HuH-7.5 (cell line): ENCODE results near the gene MX2.
"Not testable (repeated sequence)": the region's sequence is repeated elsewhere in the genome, so short reads cannot be mapped to it uniquely, and the experiment has no call there.

ENCODE experiments used
- DNase-seq: peaks from one replicate; pipeline ENCODE4 v3.0.0; 2011; ENCODE audit warnings: low spot score

MX2 gene

DNA sequence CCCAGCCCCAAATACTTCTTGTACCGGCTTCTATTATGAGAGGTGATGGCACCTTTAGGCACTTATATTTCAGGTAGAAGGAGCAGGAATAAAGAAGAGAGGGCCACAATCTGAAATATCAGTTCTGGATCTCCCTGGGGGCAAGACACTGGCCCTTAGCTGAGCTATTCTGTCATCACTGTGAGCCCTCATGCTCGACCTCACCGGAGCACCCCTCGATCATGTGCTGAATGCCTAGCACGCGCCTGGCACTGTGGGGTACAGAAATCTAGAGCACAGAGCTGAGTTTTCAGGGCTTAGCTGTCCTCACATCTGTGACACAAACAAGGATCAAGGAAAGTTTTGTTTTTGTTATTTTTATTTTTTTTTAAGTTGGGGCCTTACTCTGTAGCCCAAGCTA lies 56.6 kb downstream of the MX2 start:
- no peak for DNase-seq

DNA sequence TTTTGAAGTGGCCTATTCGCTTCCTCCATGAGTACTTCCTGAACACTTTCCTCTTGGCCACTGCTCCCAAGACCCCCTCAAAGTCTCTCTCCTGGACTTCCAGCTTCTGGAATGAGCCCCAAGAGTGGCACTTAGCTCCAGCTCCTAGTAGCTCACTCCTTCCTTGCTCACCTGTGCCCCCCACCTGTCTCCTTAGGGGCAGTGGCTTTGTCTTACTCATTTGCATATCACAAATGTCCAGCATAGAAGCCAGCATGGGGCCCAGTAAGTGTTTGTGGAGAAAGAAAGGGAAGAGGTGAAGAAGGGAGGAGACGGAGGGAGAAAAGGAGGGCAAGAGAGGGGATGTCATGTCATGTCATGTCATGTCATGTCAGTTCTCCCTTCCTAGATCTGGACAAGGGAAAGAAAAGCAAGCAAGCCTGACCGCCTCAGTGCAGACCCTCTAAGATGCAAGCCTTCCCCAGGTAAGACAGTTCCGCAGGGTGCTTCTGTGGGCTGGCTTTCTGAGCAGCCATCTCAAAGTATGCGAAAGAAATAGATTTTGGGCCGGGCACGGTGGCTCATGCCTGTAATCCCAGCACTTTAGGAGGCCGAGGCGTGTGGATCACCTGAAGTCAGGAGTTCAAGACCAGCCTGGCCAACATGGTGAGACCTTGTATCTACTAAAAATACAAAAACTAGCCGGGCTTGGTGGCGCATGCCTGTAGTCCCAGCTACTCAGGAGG lies 57.3 kb downstream of the MX2 start:
- DNase-seq = no peak

DNA sequence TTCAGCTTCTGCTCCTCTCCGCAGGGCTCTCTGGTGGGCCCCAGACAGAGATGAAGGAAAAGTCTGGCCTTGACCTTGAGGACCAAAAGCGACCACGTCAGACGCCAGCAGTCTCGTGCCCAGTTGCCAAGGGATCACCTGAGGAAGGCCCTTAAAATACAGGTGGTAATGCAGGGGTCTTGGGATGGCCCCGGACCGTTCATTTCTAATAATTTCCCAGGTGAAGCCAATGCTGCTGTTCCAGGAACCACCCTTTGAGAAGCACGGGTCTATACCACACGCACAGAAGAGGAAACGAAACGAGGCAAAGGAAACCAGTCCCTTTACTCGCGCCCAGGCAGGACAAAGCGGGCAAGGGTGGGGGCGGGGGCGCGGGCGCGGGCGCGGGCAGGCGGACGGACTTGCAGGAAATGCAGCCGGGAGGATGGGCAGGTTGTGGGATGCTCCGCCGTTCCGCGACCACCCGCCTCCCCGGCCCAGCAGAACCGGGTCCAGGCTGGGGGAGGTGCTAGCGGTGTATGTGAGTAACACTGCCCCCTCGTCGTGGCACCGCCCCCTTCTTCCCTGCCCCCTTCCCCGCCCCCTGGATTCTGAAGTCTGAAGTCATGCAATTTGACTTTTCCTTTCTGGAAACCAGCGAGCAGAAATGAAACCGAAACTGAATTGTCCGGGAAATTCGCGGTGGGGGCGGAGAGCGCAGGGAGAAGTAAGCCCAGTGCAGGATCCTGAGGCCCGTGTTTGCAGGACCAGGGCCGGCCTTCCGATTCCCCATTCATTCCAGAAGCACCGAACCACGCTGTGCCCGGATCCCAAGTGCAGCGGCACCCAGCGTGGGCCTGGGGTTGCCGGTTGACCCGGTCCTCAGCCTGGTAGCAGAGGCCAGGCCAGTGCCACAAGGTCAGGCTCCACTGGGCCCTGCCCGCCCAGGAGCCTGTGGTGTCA lies 58.4 kb downstream of the MX2 start:
- DNase-seq = peak; percentile 60

- not testable (repeated sequence) for DNase-seq
Observed at GRCh38 chr21:41420998-41421397, 59.2 kb downstream of the MX2 start.

GRCh38 chr21:41422546-41423304 lies 60.9 kb downstream of the MX2 start:
- no peak for DNase-seq

GRCh38 chr21:41423305-41423636 lies 61.4 kb downstream of the MX2 start:
- not testable (repeated sequence) for DNase-seq

- DNase-seq = no peak
Observed at GRCh38 chr21:41425588-41425953, 63.7 kb downstream of the MX2 start.

- peak; percentile 29 for DNase-seq
Observed at GRCh38 chr21:41425954-41426675, 64.3 kb downstream of the MX2 start, which contains the start of gene MX1. Gene MX1 (plus strand): TSS chr21:41426239. CDS start chr21:41432071, 5,832 bp downstream.

GRCh38 chr21:41426676-41427404 lies 65.0 kb downstream of the MX2 start:
- no peak for DNase-seq

- DNase-seq = no peak
Observed at GRCh38 chr21:41427556-41427955, 65.7 kb downstream of the MX2 start.

GRCh38 chr21:41428311-41428710 lies 66.5 kb downstream of the MX2 start:
- no peak for DNase-seq

- no peak for DNase-seq
Observed at GRCh38 chr21:41428847-41429246, 67.0 kb downstream of the MX2 start.

DNA sequence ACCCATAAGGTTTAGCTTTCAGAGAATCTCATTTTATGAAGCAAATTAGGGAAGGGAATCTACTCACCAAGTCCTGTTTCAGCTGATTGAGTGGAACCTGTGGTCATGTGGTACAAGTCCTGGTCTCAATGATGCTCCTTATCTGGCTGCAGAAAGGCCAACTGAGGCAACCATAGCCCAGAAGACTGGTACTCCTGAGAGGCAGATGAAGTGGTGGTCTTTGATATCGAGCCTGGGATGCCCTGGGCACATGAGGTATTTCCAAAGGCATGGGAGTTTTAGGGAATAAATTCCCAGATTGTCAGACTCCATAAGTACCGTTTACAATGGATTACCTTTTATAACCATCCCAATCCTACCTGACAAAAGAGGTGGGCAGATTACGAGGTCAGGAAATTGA lies 67.5 kb downstream of the MX2 start:
- DNase-seq = no peak

DNA sequence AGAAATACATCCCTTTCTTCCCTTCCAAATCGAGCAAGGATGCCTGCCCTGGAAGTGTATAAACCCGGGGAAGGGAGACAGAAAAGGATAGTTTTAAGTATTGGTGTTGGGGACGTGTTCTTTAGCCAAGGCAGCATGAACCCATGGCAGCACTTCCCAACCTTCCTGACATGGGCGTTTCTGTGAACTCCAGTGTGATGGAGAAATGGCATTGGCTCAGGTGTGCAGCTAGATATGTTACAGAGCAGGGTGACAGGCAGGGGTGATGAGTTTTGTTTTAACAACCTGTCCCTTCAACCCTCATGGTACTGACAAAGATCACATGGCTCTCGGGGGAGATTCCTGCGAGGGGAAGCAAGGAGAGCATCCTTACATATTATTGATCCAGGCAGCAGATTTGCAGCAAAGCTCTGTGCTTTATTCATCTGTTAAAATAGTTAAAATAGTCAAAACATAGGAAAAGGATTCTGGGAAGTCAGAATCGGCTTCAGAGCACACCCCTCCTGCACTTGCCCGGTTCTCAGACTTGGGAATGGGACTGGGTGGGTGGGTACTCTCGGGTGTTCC lies 68.2 kb downstream of the MX2 start:
- no peak for DNase-seq

DNA sequence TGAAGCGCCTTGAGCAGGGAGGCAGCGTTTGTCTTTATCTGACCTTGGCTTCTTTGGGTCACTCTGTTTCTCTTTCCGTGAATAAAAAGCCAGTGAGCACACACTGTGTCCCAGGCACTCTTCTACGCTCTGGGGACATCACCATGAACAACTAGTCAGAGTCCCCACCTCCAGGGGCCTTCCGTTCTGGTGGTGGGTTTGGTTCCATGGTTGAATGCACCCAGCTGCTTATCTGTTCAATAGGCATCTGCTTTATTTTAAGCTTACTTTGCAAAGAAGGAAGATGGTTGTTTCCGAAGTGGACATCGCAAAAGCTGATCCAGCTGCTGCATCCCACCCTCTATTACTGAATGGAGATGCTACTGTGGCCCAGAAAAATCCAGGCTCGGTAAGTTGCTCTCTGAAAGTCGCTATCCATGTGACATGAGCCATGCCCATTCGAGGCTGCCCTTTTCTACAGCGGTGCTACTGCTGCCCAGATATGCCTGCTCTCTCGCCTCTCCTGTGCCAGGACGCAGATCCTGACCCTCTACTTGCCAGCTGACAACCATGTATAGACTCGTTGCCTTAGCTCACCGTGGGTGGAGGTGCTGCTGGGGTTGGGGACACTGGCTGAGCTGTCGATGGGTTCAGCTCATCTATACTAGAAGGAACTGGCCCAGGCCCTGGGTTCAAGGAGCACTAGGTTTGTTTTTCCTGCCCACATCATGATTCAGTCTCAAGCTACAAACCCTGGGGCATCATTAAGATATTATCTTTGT lies 70.1 kb downstream of the MX2 start:
- no peak for DNase-seq

GRCh38 chr21:41432562-41433460 lies 71.0 kb downstream of the MX2 start:
- DNase-seq = no peak

- DNase-seq = no peak
Observed at GRCh38 chr21:41433566-41433965, 71.7 kb downstream of the MX2 start.

DNA sequence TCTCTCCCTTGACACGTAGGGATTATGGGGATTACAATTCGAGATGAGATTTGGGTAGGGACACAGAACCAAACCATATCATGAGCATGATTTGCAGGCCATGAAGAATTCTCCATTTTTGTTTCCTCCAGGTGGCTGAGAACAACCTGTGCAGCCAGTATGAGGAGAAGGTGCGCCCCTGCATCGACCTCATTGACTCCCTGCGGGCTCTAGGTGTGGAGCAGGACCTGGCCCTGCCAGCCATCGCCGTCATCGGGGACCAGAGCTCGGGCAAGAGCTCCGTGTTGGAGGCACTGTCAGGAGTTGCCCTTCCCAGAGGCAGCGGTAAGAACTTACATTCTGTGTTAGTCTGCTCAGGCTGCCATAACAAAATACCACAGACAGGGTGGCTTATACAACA lies 73.9 kb downstream of the MX2 start:
- DNase-seq = no peak

DNA sequence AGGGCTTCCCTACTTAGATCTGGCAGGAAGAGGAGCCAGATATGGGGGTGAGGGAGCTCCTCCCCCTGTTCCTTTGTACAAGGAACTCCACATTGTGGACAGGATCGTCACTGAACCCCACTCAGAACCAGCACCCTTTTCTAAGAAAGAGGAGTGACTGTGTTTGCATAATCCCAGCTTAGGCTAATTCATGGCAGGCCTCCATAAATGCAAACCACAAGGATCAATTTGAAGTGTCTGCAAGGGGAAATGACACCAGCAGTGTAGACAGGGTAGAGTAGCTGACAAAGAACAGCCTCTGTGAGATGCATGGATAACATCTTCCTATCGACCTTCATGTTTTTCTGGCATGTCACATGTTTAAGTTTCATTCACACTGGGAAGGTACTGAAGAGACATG lies 75.9 kb downstream of the MX2 start:
- no peak for DNase-seq
